Measurements from ENCODE around the gene SPAG17.
A peak's percentile ranks its signal among the peaks of the same experiment; 100 is the strongest.

The SPAG17 gene

DNA sequence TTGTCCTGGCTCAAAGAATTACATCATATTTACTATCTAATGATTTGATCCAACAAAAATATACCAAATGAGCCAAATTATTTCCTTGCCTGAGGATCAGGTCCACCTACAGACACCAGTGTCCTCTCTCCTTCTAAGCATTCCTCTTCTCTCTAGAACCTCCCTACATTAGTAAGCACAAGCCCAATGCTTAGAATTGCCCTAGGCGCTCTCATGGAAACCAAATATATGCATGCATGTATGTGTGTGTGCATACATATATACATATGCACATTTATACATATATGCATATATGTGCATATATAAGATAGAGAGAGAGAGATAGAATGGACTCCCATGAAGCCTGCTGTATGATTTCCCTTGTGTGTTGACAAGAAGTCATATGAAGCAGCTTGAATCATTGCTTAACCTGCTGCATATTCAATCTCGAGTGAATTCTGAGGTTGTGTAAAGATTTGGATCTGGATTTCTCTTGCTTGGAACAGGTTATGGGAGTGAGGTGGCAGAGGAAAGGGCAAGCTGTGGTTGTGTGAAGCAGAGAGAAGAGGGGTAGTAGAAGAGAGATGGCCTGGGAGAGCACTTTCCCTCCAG, 66.1 kb downstream of the SPAG17 start:
- no peak for DNase-seq (ENCODE audit: low read depth)

GRCh38 chr1:118118469-118118868, 66.6 kb downstream of the SPAG17 start:
- DNase-seq (ENCODE audit: low read depth): no peak

DNA sequence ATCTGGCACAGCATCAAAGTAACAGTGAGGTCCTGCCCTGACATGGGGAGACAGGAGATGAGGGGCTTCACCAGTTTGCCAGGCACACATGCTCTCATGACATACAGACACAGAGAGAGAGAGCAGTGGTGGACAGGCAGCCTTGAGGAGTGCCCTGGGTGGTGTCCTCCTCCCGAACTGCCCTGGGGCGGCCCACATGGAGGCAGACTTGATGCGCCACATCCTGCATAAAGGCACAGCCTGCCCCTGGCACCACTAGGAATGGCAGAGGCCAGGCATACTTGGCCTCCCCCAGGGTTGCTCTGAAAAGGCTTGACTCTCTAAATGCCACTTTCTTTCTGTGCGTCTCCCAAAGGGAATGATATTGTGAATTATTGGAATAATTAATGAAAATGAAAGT, 67.5 kb downstream of the SPAG17 start:
- DNase-seq (ENCODE audit: low read depth): no peak

DNA sequence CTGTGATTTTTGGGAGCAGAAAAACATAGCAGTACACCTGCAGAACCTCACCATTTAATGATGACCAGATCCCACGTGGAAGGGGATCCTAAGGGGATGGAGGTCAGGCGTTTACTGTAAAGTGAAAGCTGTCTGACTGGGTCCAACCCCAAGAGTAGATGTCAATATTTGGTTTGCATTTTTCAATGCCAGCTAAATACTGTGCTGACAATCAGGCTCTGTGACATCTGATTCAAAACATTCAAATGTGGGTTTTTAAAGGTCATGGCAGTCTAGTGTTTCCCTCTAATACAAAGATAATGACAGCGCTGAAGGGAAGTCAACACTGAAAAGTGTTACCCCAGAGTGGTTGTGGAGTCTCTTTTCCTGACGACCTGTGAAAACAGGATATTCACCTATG, 68.1 kb downstream of the SPAG17 start:
- no peak for DNase-seq (ENCODE audit: low read depth)

DNA sequence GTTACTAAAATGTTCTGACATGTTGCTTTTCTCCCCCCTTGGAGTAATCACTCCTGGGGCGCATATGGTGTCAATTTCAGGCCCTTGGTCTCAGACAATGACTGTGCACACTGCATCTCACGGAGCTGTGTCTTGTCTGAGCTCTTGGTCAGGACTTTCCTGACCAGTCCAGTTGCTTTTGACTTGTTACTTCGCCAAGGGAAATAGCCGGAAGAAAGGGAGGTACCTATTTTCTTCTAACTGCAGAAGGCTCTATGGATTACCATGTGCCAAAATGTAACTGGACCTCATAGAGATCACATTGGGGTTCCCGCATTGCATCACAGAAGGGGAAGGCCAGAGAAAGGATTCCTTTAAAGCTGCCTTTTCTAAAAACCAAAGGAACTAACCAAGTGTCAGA, 68.6 kb downstream of the SPAG17 start:
- DNase-seq (ENCODE audit: low read depth): no peak

GRCh38 chr1:118115567-118116295, 69.3 kb downstream of the SPAG17 start:
- no peak for DNase-seq (ENCODE audit: low read depth)

DNA sequence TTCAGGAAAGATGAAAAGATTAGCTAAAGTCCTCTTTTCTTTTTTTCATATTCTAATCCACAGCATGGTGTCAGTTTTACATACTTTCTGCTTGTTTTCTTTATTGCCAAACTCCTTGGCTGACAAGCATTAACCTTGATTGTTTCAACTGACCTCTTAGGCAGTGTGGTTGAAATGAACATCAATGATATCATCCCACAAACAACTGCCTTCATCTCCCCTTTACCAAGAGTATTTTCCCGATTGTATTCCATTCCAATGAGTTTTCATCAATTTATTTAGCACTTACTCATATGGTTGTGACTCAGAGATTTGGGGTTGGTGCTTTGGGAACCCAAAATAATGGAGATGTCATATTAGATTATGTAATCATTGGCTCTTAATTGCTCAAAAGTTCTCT, 71.8 kb downstream of the SPAG17 start:
- peak; percentile 76 for DNase-seq (ENCODE audit: low read depth)

GRCh38 chr1:118110580-118110979, 74.4 kb downstream of the SPAG17 start:
- DNase-seq (ENCODE audit: low read depth): no peak

DNA sequence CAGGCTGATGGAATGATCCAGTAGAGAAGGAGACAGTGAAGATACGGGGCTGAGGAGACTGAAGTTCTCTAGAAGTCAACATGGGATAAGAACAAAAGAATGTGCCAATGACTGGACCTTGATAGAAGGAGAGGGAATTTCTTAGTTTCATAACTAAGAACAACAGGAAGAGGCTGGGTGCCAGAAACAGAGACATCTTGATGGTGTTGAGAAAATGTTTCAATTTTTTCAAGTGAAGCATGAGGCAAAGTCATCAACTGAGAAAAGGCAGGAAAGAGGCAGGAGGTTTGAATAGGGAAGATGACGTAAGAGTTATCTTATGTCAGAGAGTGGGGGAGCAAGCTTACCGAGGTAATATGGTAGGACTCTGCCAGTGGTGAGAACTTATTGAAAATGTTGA, 80.1 kb downstream of the SPAG17 start:
- no peak for DNase-seq (ENCODE audit: low read depth)

DNA sequence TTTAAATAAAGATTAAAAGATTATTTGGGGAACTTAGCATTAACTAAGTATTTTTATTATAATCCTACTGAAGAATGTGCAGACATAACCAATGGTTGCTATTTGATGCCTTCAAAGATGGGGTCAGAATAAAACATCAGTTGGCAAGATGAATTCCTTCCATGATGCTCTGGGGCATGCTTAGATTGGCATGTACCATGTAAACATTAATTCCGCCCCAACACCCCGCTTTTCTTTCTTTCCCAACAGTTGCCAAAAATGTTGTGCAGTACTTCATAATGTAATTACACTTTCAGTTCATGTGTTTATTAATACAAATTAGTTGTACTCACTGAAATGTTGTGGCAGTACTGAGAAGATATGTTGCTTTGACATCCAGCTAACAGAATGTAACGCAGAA, 82.6 kb downstream of the SPAG17 start:
- no peak for DNase-seq (ENCODE audit: low read depth)

DNA sequence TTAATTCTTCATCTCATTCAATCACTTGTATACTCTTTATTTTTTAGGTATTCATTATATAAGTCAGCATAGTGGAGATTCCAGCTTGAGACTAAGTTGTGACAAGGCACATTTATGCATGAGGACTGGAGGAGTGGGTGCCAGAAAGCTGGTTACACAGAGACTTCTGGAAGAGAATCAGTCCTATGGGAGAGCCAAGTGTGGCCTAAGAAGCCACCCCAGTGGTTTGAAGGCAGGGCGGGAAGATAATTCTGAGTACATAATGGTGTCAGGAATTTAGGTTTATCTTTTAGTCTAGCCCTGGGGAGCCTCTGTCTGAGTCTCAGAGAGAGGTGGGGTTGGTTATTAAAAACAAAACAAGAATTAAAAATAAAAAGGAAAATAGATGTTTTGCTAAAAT, 83.0 kb downstream of the SPAG17 start:
- DNase-seq (ENCODE audit: low read depth): no peak

DNA sequence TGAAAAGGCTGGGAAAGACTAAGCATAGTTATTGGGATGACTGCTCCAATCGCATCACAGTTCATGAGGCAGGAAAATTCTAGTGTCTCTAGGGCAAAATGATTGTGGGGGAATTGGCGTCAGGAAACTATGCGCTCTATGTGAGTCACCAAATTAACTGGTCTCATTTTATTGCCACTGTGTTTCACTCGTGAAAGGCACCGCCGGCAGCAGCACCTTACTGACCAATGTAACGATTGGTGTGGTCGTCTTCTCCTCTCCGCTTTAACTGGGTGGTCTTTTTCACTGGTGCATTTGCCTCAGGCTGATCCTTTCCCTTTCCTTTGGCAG, 83.5 kb downstream of the SPAG17 start:
- no peak for DNase-seq (ENCODE audit: low read depth)

- DNase-seq (ENCODE audit: low read depth): no peak
Observed at GRCh38 chr1:118100686-118101514, 84.1 kb downstream of the SPAG17 start.

GRCh38 chr1:118099686-118100085, 85.3 kb downstream of the SPAG17 start:
- no peak for DNase-seq (ENCODE audit: low read depth)

DNA sequence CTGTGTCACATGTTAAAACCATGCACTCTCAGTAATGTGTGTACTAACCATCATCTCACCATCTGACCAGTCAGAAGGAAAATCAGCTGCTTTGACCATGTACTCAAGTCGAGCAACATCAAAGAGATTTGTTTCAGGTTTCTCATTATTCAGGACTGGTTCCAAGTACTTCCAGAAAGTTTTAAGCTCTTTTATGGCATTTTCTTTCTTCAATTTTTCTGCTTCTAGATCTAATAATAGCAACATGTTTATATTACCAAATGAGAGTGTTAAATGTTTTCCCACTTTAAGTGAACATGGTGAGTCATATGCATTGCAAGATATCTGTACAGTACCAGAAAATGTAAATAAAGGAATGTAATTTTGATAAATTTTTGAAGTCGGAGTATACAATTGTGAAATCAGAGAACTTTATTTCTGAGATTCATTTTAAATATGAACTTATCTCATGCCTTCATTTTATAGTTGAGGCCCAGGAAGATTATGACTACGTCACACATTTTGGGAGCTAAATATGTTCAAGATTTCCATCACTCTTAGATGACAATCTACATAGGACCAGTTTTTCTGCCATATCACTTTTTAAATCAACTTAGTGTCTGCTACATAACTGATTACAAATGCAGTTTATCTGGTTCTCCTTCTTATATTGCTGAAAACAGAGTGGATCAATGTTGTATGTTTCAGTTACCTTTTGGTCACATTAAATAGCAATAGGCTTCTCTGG, 87.2 kb downstream of the SPAG17 start:
- DNase-seq (ENCODE audit: low read depth): no peak

DNA sequence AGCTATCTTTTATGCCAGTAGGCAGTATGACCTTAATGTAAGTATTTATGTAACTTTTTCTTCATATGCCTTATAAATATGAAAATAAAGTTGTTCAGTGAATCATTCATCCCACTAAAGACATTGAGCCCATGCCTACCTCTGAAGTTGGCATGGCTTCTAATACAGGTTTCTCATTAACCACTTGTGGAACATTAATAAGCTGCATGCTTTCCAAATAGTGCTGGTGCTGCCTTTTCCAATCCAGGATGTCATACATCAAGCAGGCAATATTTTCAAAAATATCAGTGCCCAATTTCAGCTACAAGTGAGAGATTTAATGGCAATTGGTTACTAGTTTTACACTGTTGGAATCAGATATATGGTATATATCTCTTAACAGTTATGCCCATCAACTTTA, 92.0 kb downstream of the SPAG17 start:
- no peak for DNase-seq (ENCODE audit: low read depth)

DNA sequence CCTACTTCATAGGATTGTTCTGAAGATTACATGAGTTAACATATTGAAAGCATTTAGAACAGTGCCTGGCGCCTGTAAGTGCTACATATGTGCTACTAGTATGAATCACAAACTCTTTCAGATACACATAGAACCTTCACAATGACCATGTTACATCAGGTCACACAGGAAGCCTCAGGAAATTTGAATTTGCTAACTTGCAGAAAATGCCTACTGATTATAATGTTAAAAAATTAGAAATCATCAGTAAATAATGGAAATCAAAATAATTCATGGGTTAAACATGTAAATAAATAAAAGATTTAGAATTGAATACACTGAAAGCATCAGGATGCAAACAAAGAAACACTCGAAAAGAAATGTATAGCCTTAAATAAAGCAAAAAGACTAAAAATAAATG, 94.9 kb downstream of the SPAG17 start:
- no peak for DNase-seq (ENCODE audit: low read depth)

GRCh38 chr1:118085365-118085764, 99.7 kb downstream of the SPAG17 start:
- DNase-seq (ENCODE audit: low read depth): no peak

DNA sequence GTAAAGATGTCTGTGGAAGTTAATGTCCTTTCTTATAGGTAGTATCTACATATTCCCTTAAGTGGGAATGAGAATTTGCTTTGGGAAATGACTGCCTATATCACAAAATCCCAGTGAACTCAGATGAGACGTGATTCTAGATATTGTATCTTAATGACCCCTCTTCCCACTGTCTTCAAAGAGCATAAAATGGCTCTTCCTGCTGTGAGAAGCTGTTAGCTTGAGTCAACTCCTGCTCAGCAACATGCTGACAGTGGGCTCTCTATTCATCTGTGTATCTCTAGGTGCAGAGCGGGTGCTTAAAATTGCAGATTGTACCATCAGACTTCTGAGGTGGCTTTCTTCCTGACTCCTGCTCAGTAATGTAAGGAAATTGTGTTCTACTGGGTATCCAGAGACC, 100.6 kb downstream of the SPAG17 start:
- DNase-seq (ENCODE audit: low read depth): no peak

DNA sequence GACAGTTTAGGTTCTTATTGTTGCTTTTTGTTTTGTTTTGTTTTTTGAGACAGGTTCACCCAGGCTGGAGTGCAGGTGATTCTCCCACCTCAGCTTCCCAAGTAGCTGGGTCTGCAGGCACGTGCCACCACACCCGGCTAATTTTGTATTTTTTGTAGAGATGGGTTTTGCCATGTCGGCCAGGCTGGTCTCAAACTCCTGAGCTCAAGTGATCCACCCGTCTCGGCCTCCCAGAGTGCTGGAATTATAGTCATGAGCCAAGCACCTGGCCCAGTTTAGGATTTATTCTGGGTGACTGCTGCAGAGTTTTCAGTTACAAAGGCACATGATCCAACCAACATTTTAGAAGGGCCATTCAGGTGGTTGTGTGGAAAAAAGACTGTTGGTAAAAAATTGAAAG, 102.0 kb downstream of the SPAG17 start:
- DNase-seq (ENCODE audit: low read depth): no peak

GRCh38 chr1:118081387-118081786, 103.6 kb downstream of the SPAG17 start:
- DNase-seq (ENCODE audit: low read depth): no peak

DNA sequence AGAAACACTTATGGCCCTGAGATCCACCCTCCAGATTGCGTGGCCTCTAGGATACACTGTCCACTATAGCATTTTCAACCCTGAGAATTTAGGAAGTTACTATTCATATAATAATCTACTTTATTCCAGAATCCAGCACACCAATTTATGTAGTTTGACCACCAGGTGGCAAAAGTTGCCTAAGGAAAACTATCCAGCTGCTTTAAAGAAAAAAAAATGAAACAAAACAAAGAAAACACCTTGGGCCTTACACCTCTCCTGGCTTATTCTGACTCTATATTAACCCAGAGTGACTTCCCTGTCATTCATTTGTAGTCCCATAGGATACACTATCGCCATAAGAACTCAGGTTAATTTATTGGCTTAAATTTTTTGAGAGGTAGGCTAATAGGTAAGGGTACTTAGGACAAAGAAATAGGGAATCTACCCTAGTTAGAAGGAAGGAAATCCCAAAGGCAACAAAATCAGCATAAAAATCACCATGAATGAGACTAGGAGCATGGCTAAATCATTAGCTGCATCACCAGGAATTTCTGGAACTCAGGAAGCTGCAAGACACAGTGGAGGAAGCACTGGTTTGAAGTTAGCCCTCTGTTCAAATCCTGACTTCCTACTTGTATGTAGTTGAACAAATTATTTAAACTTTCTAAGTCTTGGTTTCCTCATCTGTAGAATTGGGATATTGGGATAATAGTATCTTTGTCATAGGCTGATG, 107.5 kb downstream of the SPAG17 start:
- DNase-seq (ENCODE audit: low read depth): no peak
